Stomach (tissue), 4 donors: ENCODE measurements around the gene TRIM24.

Experiments used
- CTCF ChIP-seq, 7 experiments: fragments of 450-650 bp in 4 of 7; fragments of 200-600 bp in 3 of 7; sonication (generic) in 3 of 7; IDR thresholded peaks; one replicate each; pipeline ENCODE4 v1.5.1; 2016 to 2019; ENCODE audit warnings: antibody characterized with exemption in 7 of 7, control low read depth in 2 of 7, mild to moderate bottlenecking in 1 of 7
- EP300 ChIP-seq: sonication (generic); formaldehyde crosslinking; IDR thresholded peaks from one replicate; pipeline ENCODE4 v1.6.1; 2017; ENCODE audit warnings: antibody characterized with exemption

- TF ChIP-seq CTCF (IDR thresholded peaks at IDR 0.05) (no peak), EP300 (no peak)
Measured at GRCh38 chr7:138495485-138495884, 35.4 kb downstream of the TRIM24 start.
